ENCODE data around the gene SLC35G3. TPM values are rescaled to one million over a fixed set of nuclear protein-coding genes. Genes with fewer than 3 reads are reported as not detected.

The SLC35G3 gene
- total RNA-seq, 1 donor from 2014 or later = not detected

GRCh38 chr17:35149941-35150340 is 44.3 kb downstream of the SLC35G3 start:
- Mint-ChIP-seq H3K9me3 (no peaks in the 10 kb centered on the region), H3K27ac (no peak overlapping the region), H3K4me1 (no peaks in the 10 kb centered on the region), H3K36me3 (no peaks in the 10 kb centered on the region), H3K27me3 (ENCODE audit: low read depth) (peaks cover 17% of the 10 kb centered on the region), H3K4me3 (no peak overlapping the region)
- no peak for DNase-seq (ENCODE audit: low spot score in 2 of 2, unreplicated experiment in 2 of 2)
- no peak for TF ChIP-seq CTCF (IDR thresholded peaks at IDR 0.05; ENCODE audit: unreplicated experiment)

GRCh38 chr17:35148144-35148543 is 46.0 kb downstream of the SLC35G3 start:
- no peak for DNase-seq (ENCODE audit: low spot score in 2 of 2, unreplicated experiment in 2 of 2)
- Mint-ChIP-seq H3K36me3 (no peaks in the 10 kb centered on the region), H3K27me3 (ENCODE audit: low read depth) (peaks cover 12% of the 10 kb centered on the region), H3K9me3 (no peaks in the 10 kb centered on the region), H3K4me3 (no peak overlapping the region), H3K27ac (no peak overlapping the region), H3K4me1 (no peaks in the 10 kb centered on the region)
- TF ChIP-seq CTCF (IDR thresholded peaks at IDR 0.05; ENCODE audit: unreplicated experiment) = no peak

- no peak within 1 kb of the TSS for H3K27ac Mint-ChIP-seq
- TF ChIP-seq CTCF (IDR thresholded peaks at IDR 0.05; ENCODE audit: unreplicated experiment) = no peak
- H3K4me3 Mint-ChIP-seq = no peak within 1 kb of the TSS
- DNase-seq (ENCODE audit: low spot score in 2 of 2, unreplicated experiment in 2 of 2) = no peak
- H3K9me3 Mint-ChIP-seq = no peaks in the 10 kb centered on the region
- no peaks in the 10 kb centered on the region for H3K36me3 Mint-ChIP-seq
- H3K27me3 Mint-ChIP-seq (ENCODE audit: low read depth) = peaks cover 7% of the 10 kb centered on the region
- no peaks in the 10 kb centered on the region for H3K4me1 Mint-ChIP-seq
Measured at GRCh38 chr17:35147375-35147905, 46.8 kb downstream of the SLC35G3 start, which contains the start of gene UNC45B. UNC45B (plus strand) TSS chr17:35147817; CDS start chr17:35148264, 447 bp downstream.

- Mint-ChIP-seq H3K4me3 (no peak overlapping the region), H3K4me1 (peaks cover 1% of the 10 kb centered on the region)
- no peak for TF ChIP-seq CTCF (IDR thresholded peaks at IDR 0.05; ENCODE audit: unreplicated experiment)
Measured at GRCh38 chr17:35146214-35146833, 47.9 kb downstream of the SLC35G3 start.

GRCh38 chr17:35144840-35145239 is 49.4 kb downstream of the SLC35G3 start:
- H3K4me1 Mint-ChIP-seq = peaks cover 7% of the 10 kb centered on the region
- no peak for DNase-seq (ENCODE audit: low spot score in 2 of 2, unreplicated experiment in 2 of 2)

More at GRCh38 chr17:35146214-35146833, 47.9 kb downstream of the SLC35G3 start:
- no peak for DNase-seq (ENCODE audit: low spot score in 2 of 2, unreplicated experiment in 2 of 2)
- Mint-ChIP-seq H3K27me3 (ENCODE audit: low read depth) (peaks cover 4% of the 10 kb centered on the region), H3K9me3 (no peaks in the 10 kb centered on the region), H3K27ac (no peak overlapping the region), H3K36me3 (no peaks in the 10 kb centered on the region)

More at GRCh38 chr17:35144840-35145239, 49.4 kb downstream of the SLC35G3 start:
- Mint-ChIP-seq H3K27ac (no peak overlapping the region), H3K36me3 (no peaks in the 10 kb centered on the region), H3K27me3 (ENCODE audit: low read depth) (peaks cover 4% of the 10 kb centered on the region), H3K9me3 (no peaks in the 10 kb centered on the region), H3K4me3 (no peak overlapping the region)
- TF ChIP-seq CTCF (IDR thresholded peaks at IDR 0.05; ENCODE audit: unreplicated experiment) = no peak

Other genes with a start within 250 kb of the SLC35G3 start
- 3.2 to 3.5 TPM (median 3.3 TPM) in 3 replicates for gene CCT6B, start 232.9 kb downstream of the SLC35G3 start, total RNA-seq
- gene ZNF830, start 232.9 kb downstream of the SLC35G3 start, total RNA-seq = 17.2 to 18.5 TPM (median 17.9 TPM) in 3 replicates
- gene LIG3, start 213.9 kb downstream of the SLC35G3 start, total RNA-seq = 84.4 to 93.1 TPM (median 92.2 TPM) in 3 replicates
- gene RFFL, start 130.7 kb downstream of the SLC35G3 start, total RNA-seq = 15.8 to 19.8 TPM (median 16.7 TPM) in 3 replicates
- 12.0 to 17.2 TPM (median 14.8 TPM) in 3 replicates for gene RAD51D, start 74.5 kb downstream of the SLC35G3 start, total RNA-seq
- gene FNDC8, start 72.8 kb downstream of the SLC35G3 start, total RNA-seq = not detected in 3 replicates
- gene NLE1, start 52.1 kb downstream of the SLC35G3 start, total RNA-seq = 22.4 to 23.8 TPM (median 22.9 TPM) in 3 replicates
- not detected in 3 replicates for gene UNC45B, start 46.6 kb downstream of the SLC35G3 start, total RNA-seq
- gene SLFN5, start 48.7 kb upstream of the SLC35G3 start, total RNA-seq = 46.2 to 50.0 TPM (median 46.9 TPM) in 3 replicates
- 34.1 to 37.7 TPM (median 36.9 TPM) in 3 replicates for gene SLFN11, start 179.2 kb upstream of the SLC35G3 start, total RNA-seq
- 18.4 to 19.5 TPM (median 18.8 TPM) in 3 replicates for gene SLFN12, start 238.1 kb upstream of the SLC35G3 start, total RNA-seq